Measurements from ENCODE around the gene DEFB119. TPM values are rescaled to one million over a fixed set of nuclear protein-coding genes. Genes with fewer than 3 reads are reported as not detected.

DEFB119 gene
- total and polyA plus RNA-seq, 9 of the 15 experiments (the other 6 are each of a cell fraction or from before 2014, with no cell fraction given) = not detected

GRCh38 chr20:31406115-31406514 is 15.7 kb upstream of the DEFB119 start, which contains the start of gene DEFB121:
Gene DEFB121, minus strand, starts transcription at chr20:31406215. Its CDS starts 63 bp downstream, at chr20:31406152.
- in situ Hi-C loops (cut with MboI) (no loop called here), intact Hi-C loops (cut with micrococcal nuclease) (no loop called here)
- no peak for TF ChIP-seq SIRT6 (IDR thresholded peaks at IDR 0.05; ENCODE audit: low read depth, low read length)
- no peak for TF ChIP-seq ZNF282 (CRISPR knock-in tag; IDR thresholded peaks at IDR 0.05)
- TF ChIP-seq HDAC1 (IDR thresholded peaks at IDR 0.05) = no peak
- no peak for TF ChIP-seq DMBX1 (CRISPR knock-in tag; IDR thresholded peaks at IDR 0.05; ENCODE audit: borderline replicate concordance)
- no peak for TF ChIP-seq U2AF2 (optimal IDR thresholded peaks at IDR 0.05; ENCODE audit: low read depth, low read length)
- TF ChIP-seq ZNF224 (CRISPR knock-in tag; IDR thresholded peaks at IDR 0.05) = no peak
- TF ChIP-seq MCM2 (IDR thresholded peaks at IDR 0.05; ENCODE audit: low read depth) = no peak
- no peak for TF ChIP-seq U2AF1 (optimal IDR thresholded peaks at IDR 0.05; ENCODE audit: low read depth, low read length)
- TF ChIP-seq PURB (CRISPR knock-in tag; IDR thresholded peaks at IDR 0.05; ENCODE audit: low read depth) = no peak
- no peak for TF ChIP-seq E2F8 (IDR thresholded peaks at IDR 0.05; ENCODE audit: low read depth, partially characterized antibody)
- no peak for TF ChIP-seq FOSL1 (tag; conservative IDR thresholded peaks at IDR 0.05)
- TF ChIP-seq ZNF780A (CRISPR knock-in tag; IDR thresholded peaks at IDR 0.05) = no peak
- no peak for TF ChIP-seq ZBTB7A (IDR thresholded peaks at IDR 0.05; ENCODE audit: borderline replicate concordance, control insufficient read depth, low read depth, low read length)
- no peak within 1 kb of the TSS for H2AFZ ChIP-seq (ENCODE audit: low read depth, low read length)
- no peaks in the 10 kb centered on the region for H3K36me3 ChIP-seq (ENCODE audit: control insufficient read depth, insufficient read depth, low read length)
- no peaks in the 10 kb centered on the region for H3K9me1 ChIP-seq (ENCODE audit: control insufficient read depth, insufficient read depth, low read length)
- no peak within 1 kb of the TSS for H3K4me2 ChIP-seq (ENCODE audit: insufficient read depth, low read length)
- no peak for FAIRE-seq
- 4% methylated on average over 3 of the region's 3 CpGs for WGBS (ENCODE audit: insufficient coverage, low coverage, missing lambda C conversion rate)
- H4K20me1 ChIP-seq (replicated peaks; ENCODE audit: control insufficient read depth, insufficient read depth, low read length) = no peaks in the 10 kb centered on the region
- no peaks in the 10 kb centered on the region for H3K79me2 ChIP-seq (ENCODE audit: control insufficient read depth, insufficient read depth, low read length)
- no peaks in the 10 kb centered on the region for H3K4me1 ChIP-seq (replicated peaks in 1 of 2; ENCODE audit: control insufficient read depth in 2 of 2, insufficient read depth in 2 of 2, low read length in 2 of 2)
- no peaks in the 10 kb centered on the region for H3K27me3 ChIP-seq (ENCODE audit: control insufficient read depth in 2 of 2, insufficient read depth in 2 of 2, low read length in 2 of 2)
- no TSS peak for BruUV-seq (replicated peaks)
- H3K9me3 ChIP-seq (replicated peaks; ENCODE audit: control insufficient read depth, insufficient read depth, low read depth, low read length) = no peaks in the 10 kb centered on the region
- ChIA-PET POLR2A (interaction anchor here (0.5 to 0.8 kb wide), 3 partner anchors 77 to 1246 kb away, joined by 3 to 4 read pairs (median 3); no protein-coding TSS in a partner anchor), CTCF (ENCODE audit: low intra/inter-chr PET ratio) (no interaction called here)
- no peak for DNase-seq (ENCODE audit: extremely low read depth in 1 of 4, low spot score in 3 of 4)
- H3K9ac ChIP-seq (ENCODE audit: insufficient read depth in 1 of 2, low read depth in 2 of 2, low read length in 2 of 2) = no peak within 1 kb of the TSS
- no peak within 1 kb of the TSS for H3K4me3 ChIP-seq
- H3K27ac ChIP-seq (ENCODE audit: extremely low read depth, low read depth, low read length) = no peak within 1 kb of the TSS
- no peak for ATAC-seq
